Upper lobe of right lung (tissue), 1 donor: ENCODE results near the gene KCNT2. TPM values are rescaled to one million over a fixed set of nuclear protein-coding genes. Genes with fewer than 3 reads are reported as not detected.

ENCODE experiments used
- ATAC-seq: fragments of 200-7000 bp; cut with Tn5 transposase; one replicate; pipeline ENCODE4 v1.9.1; 2020; ENCODE audit warnings: mild to moderate bottlenecking, moderate library complexity
- DNase-seq: peaks from one replicate; pipeline ENCODE4 v3.0.0-alpha.2; 2020
- H3K27ac ChIP-seq: fragments of 200-600 bp; one replicate; pipeline ENCODE4 v1.8.0; 2022
- H3K27me3 ChIP-seq: fragments of 200-600 bp; one replicate; pipeline ENCODE4 v1.8.0; 2022; ENCODE audit warnings: mild to moderate bottlenecking
- H3K36me3 ChIP-seq: fragments of 200-600 bp; one replicate; pipeline ENCODE4 v1.8.0; 2022
- H3K4me1 ChIP-seq: fragments of 200-600 bp; one replicate; pipeline ENCODE4 v1.8.0; 2022
- H3K4me3 ChIP-seq: fragments of 200-600 bp; one replicate; pipeline ENCODE4 v1.8.0; 2022; ENCODE audit warnings: mild to moderate bottlenecking
- H3K9me3 ChIP-seq: fragments of 200-600 bp; one replicate; pipeline ENCODE4 v1.8.0; 2022
- intact Hi-C: fragments of 100-400 bp; cut with DNase I; formaldehyde crosslinking; loops from one replicate; pipeline ENCODE4 v1.11.0; 2022
- total RNA-seq: library from RNA; stranded (reverse); fragmentation: NEBNext Ultra II Directional; extraction: Animal tissue kit (Norgen Biotek cat#: 25700); gene quantifications from one replicate; pipeline ENCODE4 v1.2.1, GENCODE V29; 2021
- TF ChIP-seq, protein P1 (sequence below): fragments of 200-600 bp; IDR thresholded peaks from one replicate; pipeline ENCODE4 v1.8.0; 2022; ENCODE audit warnings: antibody characterized with exemption
- donor health status: DM: no; HTN: yes; CAD: no; lungs with severe emphysema.

Gene KCNT2
- total RNA-seq, 1 donor from 2014 or later: 8.1 TPM

DNA sequence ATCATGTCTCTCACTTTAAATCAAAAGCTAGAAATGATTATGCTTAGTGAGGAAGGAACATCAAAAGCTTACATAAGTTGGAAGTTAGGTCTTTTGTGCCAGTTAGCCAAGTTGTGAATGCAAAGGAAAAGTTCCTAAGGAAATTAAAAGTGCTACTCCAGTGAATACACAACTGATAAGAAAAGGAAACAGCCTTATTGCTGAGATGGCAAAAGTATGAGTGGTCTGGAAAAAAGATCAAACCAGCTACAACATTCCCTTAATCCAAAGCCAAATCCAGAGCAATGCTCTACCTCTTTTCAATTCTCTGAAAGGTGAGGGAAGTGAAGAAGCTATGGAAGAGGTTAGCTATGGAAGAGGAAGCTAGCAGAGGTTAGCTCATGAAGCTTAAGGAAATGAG is 378.7 kb downstream of the KCNT2 start:
- Histone ChIP-seq H3K4me1 (no peaks in the 10 kb centered on the region), H3K4me3 (no peak overlapping the region), H3K27me3 (no peaks in the 10 kb centered on the region), H3K36me3 (no peaks in the 10 kb centered on the region), H3K9me3 (no peaks in the 10 kb centered on the region), H3K27ac (no peak overlapping the region)
- intact Hi-C loops: no loop called here
- ATAC-seq (no peak), DNase-seq (no peak)
- TF ChIP-seq, protein P1, sequence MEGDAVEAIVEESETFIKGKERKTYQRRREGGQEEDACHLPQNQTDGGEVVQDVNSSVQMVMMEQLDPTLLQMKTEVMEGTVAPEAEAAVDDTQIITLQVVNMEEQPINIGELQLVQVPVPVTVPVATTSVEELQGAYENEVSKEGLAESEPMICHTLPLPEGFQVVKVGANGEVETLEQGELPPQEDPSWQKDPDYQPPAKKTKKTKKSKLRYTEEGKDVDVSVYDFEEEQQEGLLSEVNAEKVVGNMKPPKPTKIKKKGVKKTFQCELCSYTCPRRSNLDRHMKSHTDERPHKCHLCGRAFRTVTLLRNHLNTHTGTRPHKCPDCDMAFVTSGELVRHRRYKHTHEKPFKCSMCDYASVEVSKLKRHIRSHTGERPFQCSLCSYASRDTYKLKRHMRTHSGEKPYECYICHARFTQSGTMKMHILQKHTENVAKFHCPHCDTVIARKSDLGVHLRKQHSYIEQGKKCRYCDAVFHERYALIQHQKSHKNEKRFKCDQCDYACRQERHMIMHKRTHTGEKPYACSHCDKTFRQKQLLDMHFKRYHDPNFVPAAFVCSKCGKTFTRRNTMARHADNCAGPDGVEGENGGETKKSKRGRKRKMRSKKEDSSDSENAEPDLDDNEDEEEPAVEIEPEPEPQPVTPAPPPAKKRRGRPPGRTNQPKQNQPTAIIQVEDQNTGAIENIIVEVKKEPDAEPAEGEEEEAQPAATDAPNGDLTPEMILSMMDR: no peak

DNA sequence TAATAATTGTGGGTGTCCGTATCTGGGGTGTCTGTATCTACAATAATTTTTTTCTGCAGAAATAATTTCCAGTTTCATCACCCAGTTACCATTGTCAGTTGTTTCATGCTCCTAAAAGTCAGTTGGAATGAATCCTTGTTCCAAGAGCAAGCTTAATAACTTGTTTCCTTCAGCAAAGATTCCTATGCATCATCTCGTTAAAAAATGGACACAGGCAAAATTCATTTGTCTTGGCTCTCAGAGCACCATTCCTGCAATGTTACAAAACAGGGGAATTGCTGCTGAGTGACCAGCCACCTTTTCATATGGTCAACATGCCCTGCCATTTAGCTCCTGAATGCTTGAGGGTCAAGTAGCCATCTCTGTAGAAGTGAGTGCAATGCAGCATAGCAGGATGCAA is 393.4 kb downstream of the KCNT2 start:
- intact Hi-C loops: no loop called here
- no peak for ATAC-seq
- DNase-seq: no peak
- TF ChIP-seq, protein P1: no peak
- Histone ChIP-seq H3K36me3 (no peaks in the 10 kb centered on the region), H3K4me1 (no peaks in the 10 kb centered on the region), H3K4me3 (no peak overlapping the region), H3K27ac (no peak overlapping the region), H3K27me3 (no peaks in the 10 kb centered on the region), H3K9me3 (no peaks in the 10 kb centered on the region)

DNA sequence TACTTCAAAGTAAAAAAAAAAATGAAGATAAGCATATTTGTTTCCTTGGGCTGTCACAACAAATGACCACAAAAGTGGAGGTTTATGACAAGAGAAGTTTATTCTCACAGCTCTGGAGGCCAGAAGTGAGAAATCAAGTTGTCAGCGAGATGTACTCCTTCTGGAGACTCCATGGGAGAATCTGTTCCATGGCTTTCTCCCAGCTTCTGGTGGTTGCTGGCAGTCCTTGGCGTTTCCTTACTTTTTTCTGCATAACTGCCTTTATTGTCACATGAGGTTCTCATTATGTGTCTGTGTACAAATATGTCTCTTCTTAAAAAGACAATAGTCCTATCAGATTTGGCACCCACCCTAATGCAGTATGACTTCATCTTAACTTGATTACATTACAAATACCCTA is 398.3 kb downstream of the KCNT2 start:
- DNase-seq: no peak

DNA sequence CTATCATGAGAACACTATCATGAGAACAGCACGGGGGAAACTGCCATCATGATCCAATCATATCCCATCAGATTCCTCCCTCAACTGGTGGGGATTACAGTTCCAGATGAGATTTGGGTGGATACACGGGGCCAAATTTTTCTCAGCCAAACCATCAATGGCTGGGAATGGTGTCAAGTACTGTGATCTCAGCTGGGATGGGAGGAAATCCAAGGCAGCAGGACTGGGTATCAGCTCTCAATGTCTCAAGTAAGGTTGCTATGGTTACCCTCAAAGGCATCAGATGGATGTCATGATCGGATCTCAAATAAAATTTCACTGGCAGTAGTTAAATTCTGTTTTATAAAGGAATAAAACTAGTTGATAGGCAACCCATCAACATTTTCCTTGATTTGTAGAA is 399.0 kb downstream of the KCNT2 start:
- TF ChIP-seq, protein P1: no peak
- H3K9me3 ChIP-seq: no peaks in the 10 kb centered on the region
- intact Hi-C loops: no loop called here
- ATAC-seq (no peak), DNase-seq (no peak)
- H3K36me3 ChIP-seq: no peaks in the 10 kb centered on the region
- H3K27ac ChIP-seq: no peak overlapping the region
- H3K27me3 ChIP-seq: no peaks in the 10 kb centered on the region
- H3K4me3 ChIP-seq: no peak overlapping the region
- no peaks in the 10 kb centered on the region for H3K4me1 ChIP-seq

More for the DNA sequence above, 398.3 kb downstream of the KCNT2 start:
- Histone ChIP-seq H3K36me3 (no peaks in the 10 kb centered on the region), H3K27ac (no peak overlapping the region), H3K4me3 (no peak overlapping the region), H3K9me3 (no peaks in the 10 kb centered on the region), H3K4me1 (no peaks in the 10 kb centered on the region), H3K27me3 (no peaks in the 10 kb centered on the region)
- intact Hi-C loops: no loop called here
- no peak for ATAC-seq
- TF ChIP-seq, protein P1: no peak

DNA sequence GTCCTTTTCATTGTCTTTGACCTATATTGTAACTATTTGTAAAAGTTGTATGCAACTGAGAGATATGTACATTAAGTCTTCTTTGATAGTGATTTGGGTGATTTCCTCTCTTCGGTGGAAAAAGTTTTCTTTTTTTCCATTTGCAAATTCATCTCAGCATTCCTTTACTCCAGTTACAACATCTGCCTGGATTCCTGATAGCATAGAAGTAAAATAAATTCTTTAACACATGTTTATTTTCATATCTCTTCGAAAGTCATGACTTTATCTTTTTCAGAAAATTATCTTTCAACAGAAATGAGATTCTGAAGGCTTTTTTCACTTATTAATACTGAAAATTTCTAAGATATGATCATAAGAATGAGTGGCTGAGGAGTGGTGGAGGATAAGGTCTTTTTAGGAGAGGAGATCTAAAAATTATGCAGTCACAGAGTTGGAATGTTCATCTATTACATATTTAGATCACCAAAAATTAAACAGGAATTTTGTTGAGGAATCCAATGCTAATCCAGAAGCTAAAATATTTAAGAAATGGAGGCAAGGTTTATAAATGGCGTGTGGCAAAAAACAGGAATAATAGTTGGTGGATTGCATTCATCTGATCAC is 400.5 kb downstream of the KCNT2 start:
- no peak overlapping the region for H3K4me3 ChIP-seq
- DNase-seq (no peak), ATAC-seq (no peak)
- H3K4me1 ChIP-seq: no peaks in the 10 kb centered on the region
- no peaks in the 10 kb centered on the region for H3K36me3 ChIP-seq
- no peaks in the 10 kb centered on the region for H3K9me3 ChIP-seq
- H3K27me3 ChIP-seq: no peaks in the 10 kb centered on the region
- TF ChIP-seq, protein P1: no peak
- H3K27ac ChIP-seq: no peak overlapping the region
- intact Hi-C loops: no loop called here

DNA sequence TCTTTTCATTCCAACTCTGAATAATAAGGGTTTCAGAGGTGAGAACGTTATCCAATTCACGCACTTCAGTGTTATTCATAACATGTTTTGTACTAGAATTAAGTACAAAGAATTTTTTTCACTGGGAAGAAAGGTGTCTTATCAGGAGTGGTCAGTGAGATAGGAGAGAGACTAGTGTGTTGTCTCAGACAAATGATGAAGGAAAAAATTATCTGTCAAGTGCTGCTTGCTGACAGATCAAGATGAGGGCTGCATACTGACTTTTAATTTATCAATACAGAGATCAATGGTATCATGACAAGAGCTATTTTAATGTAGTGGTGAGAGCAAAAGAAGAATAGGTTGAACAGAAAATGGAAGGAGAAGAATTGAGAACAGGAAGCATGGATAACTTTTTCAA is 402.4 kb downstream of the KCNT2 start:
- intact Hi-C loops: no loop called here

More for the DNA sequence above, 402.4 kb downstream of the KCNT2 start:
- TF ChIP-seq, protein P1: no peak
- Histone ChIP-seq H3K4me1 (no peaks in the 10 kb centered on the region), H3K27me3 (no peaks in the 10 kb centered on the region), H3K9me3 (no peaks in the 10 kb centered on the region), H3K27ac (no peak overlapping the region), H3K4me3 (no peak overlapping the region), H3K36me3 (no peaks in the 10 kb centered on the region)
- DNase-seq (no peak), ATAC-seq (no peak)
